Transverse colon (tissue), 4 donors: ENCODE measurements around the gene HECTD4.

Experiments
- CTCF ChIP-seq, 5 experiments: fragments of 200-600 bp in 3 of 5; fragments of 450-650 bp in 2 of 5; sonication (generic) in 3 of 5; IDR thresholded peaks; 1 replicate in 2 of 5; 2 replicates in 3 of 5; pipeline ENCODE4 v1.5.1; 2016 to 2017; ENCODE audit warnings: antibody characterized with exemption in 5 of 5, inconsistent platforms in 3 of 5, mild to moderate bottlenecking in 2 of 5, moderate library complexity in 1 of 5
- POLR2AphosphoS5 ChIP-seq, 3 donors: sonication (generic); formaldehyde crosslinking; IDR thresholded peaks; one replicate each; pipeline ENCODE4 v1.6.1; 2016; ENCODE audit warnings: antibody characterized with exemption in 3 of 3

GRCh38 chr12:112169161-112169872, 212.9 kb downstream of the HECTD4 start:
- TF ChIP-seq POLR2AphosphoS5 (IDR thresholded peaks at IDR 0.05), result no peak
- no peak for TF ChIP-seq CTCF (IDR thresholded peaks at IDR 0.05)
